ENCODE measurements around the gene ACOXL.

ACOXL gene

GRCh38 chr2:111140815-111141214 is 408.4 kb downstream of the ACOXL start:
- no peak for DNase-seq (ENCODE audit: low read depth)

- no peak for DNase-seq (ENCODE audit: low read depth)
These were observed 409.7 kb downstream of the ACOXL start for GRCh38 chr2:111142101-111142500.

- no peak for DNase-seq (ENCODE audit: low read depth)
These were observed 410.9 kb downstream of the ACOXL start for GRCh38 chr2:111143107-111143842.

- no peak for DNase-seq (ENCODE audit: low read depth)
These were observed 411.4 kb downstream of the ACOXL start for GRCh38 chr2:111143843-111144198.

- no peak for DNase-seq (ENCODE audit: low read depth)
These were observed 412.9 kb downstream of the ACOXL start for GRCh38 chr2:111145103-111145760.

GRCh38 chr2:111145951-111146350 is 413.6 kb downstream of the ACOXL start:
- no peak for DNase-seq (ENCODE audit: low read depth)

- DNase-seq (ENCODE audit: low read depth): no peak
These were observed 416.0 kb downstream of the ACOXL start for GRCh38 chr2:111148225-111148873.

- DNase-seq (ENCODE audit: low read depth): peak; percentile 35
These were observed 416.6 kb downstream of the ACOXL start for GRCh38 chr2:111148925-111149324.

GRCh38 chr2:111149882-111150455 is 417.6 kb downstream of the ACOXL start:
- DNase-seq (ENCODE audit: low read depth): no peak

- DNase-seq (ENCODE audit: low read depth): no peak
These were observed 422.4 kb downstream of the ACOXL start for GRCh38 chr2:111154758-111155157.

GRCh38 chr2:111155610-111156009 is 423.2 kb downstream of the ACOXL start:
- peak; percentile 35 for DNase-seq (ENCODE audit: low read depth)

GRCh38 chr2:111156529-111156928 is 424.2 kb downstream of the ACOXL start:
- no peak for DNase-seq (ENCODE audit: low read depth)

- DNase-seq (ENCODE audit: low read depth): no peak
These were observed 424.8 kb downstream of the ACOXL start for GRCh38 chr2:111157071-111157661.

GRCh38 chr2:111157798-111158197 is 425.4 kb downstream of the ACOXL start:
- no peak for DNase-seq (ENCODE audit: low read depth)

GRCh38 chr2:111159641-111160040 is 427.3 kb downstream of the ACOXL start:
- DNase-seq (ENCODE audit: low read depth): no peak

GRCh38 chr2:111160758-111161157 is 428.4 kb downstream of the ACOXL start:
- DNase-seq (ENCODE audit: low read depth): peak; percentile 95

- DNase-seq (ENCODE audit: low read depth): no peak
These were observed 429.6 kb downstream of the ACOXL start for GRCh38 chr2:111161971-111162370.

GRCh38 chr2:111162718-111163331 is 430.5 kb downstream of the ACOXL start:
- DNase-seq (ENCODE audit: low read depth): peak; percentile 47

- DNase-seq (ENCODE audit: low read depth): no peak
These were observed 431.7 kb downstream of the ACOXL start for GRCh38 chr2:111164078-111164477.

GRCh38 chr2:111165084-111165483 is 432.7 kb downstream of the ACOXL start:
- no peak for DNase-seq (ENCODE audit: low read depth)

GRCh38 chr2:111166115-111166514 is 433.7 kb downstream of the ACOXL start:
- no peak for DNase-seq (ENCODE audit: low read depth)
